IgD-negative memory B cell (primary cell): ENCODE data around the gene PTPRJ. TPM values are rescaled to one million over a fixed set of nuclear protein-coding genes. Genes with fewer than 3 reads are reported as not detected.
A peak's percentile ranks its signal among the peaks of the same experiment; 100 is the strongest.

Experiments
- H3K27ac Mint-ChIP-seq, 3 donors: one replicate each; pipeline ENCODE4 v1.8.0; 2020 to 2022; ENCODE audit warnings: mild to moderate bottlenecking in 3 of 3, mixed read lengths in 3 of 3, moderate library complexity in 1 of 3
- H3K27me3 Mint-ChIP-seq: one replicate; pipeline ENCODE4 v1.8.0; 2021; ENCODE audit warnings: mixed read lengths
- H3K36me3 Mint-ChIP-seq: one replicate; pipeline ENCODE4 v1.8.0; 2020; ENCODE audit warnings: mild to moderate bottlenecking, mixed read lengths
- H3K4me1 Mint-ChIP-seq, 3 donors: one replicate each; pipeline ENCODE4 v1.8.0; 2020 to 2022; ENCODE audit warnings: mixed read lengths in 3 of 3, mild to moderate bottlenecking in 1 of 3
- H3K4me3 Mint-ChIP-seq, 4 donors: one replicate each; pipeline ENCODE4 v1.8.0; 2020 to 2022; ENCODE audit warnings: mild to moderate bottlenecking in 4 of 4, mixed read lengths in 4 of 4, moderate library complexity in 3 of 4
- H3K9me3 Mint-ChIP-seq, 3 donors: one replicate each; pipeline ENCODE4 v1.8.0; 2020 to 2021; ENCODE audit warnings: mixed read lengths in 3 of 3, mild to moderate bottlenecking in 1 of 3
- polyA plus RNA-seq: library from polyadenylated mRNA; unstranded; fragments of 300-500 nt; fragmentation: Illumina TruSeq; gene quantifications from one replicate; pipeline ENCODE4 v1.2.3, GENCODE V29; 2021

The PTPRJ gene
- polyA plus RNA-seq, 1 donor from 2014 or later: 8.1 TPM

- peaks cover 23 to 30% (median 28%) of the 10 kb centered on the region in 3 donors for H3K4me1 Mint-ChIP-seq
- H3K9me3 Mint-ChIP-seq: no peaks in the 10 kb centered on the region
- H3K4me3 Mint-ChIP-seq: peak overlapping the region in 3 of 4 donors; percentile 3 to 21 (median 4)
- peak overlapping the region in 2 of 3 donors; percentile 12 to 15 for H3K27ac Mint-ChIP-seq
- no peaks in the 10 kb centered on the region for H3K27me3 Mint-ChIP-seq
- H3K36me3 Mint-ChIP-seq: no peaks in the 10 kb centered on the region
Observed at GRCh38 chr11:47997063-47998053, 17.0 kb downstream of the PTPRJ start.

- H3K27me3 Mint-ChIP-seq: no peaks in the 10 kb centered on the region
- H3K9me3 Mint-ChIP-seq: no peaks in the 10 kb centered on the region
- H3K36me3 Mint-ChIP-seq: peaks cover 2% of the 10 kb centered on the region
- peak overlapping the region in 2 of 4 donors; percentile 31 to 35 for H3K4me3 Mint-ChIP-seq
- peak overlapping the region in 2 of 3 donors; percentile 1 to 67 for H3K27ac Mint-ChIP-seq
- H3K4me1 Mint-ChIP-seq: peaks cover 26 to 31% (median 29%) of the 10 kb centered on the region in 3 donors
Observed at GRCh38 chr11:47998345-47998732, 18.0 kb downstream of the PTPRJ start.

GRCh38 chr11:47998733-47999359 is 18.5 kb downstream of the PTPRJ start:
- H3K27me3 Mint-ChIP-seq: no peaks in the 10 kb centered on the region
- H3K9me3 Mint-ChIP-seq: no peaks in the 10 kb centered on the region
- H3K36me3 Mint-ChIP-seq: peaks cover 2% of the 10 kb centered on the region
- peaks cover 26 to 31% (median 29%) of the 10 kb centered on the region in 3 donors for H3K4me1 Mint-ChIP-seq
- peak overlapping the region in 3 of 4 donors; percentile 6 to 35 (median 31) for H3K4me3 Mint-ChIP-seq
- H3K27ac Mint-ChIP-seq: peak overlapping the region; percentile 67 to 85 (median 76)

- no peak overlapping the region for H3K27ac Mint-ChIP-seq
- peaks cover 32 to 41% (median 33%) of the 10 kb centered on the region in 3 donors for H3K4me1 Mint-ChIP-seq
- H3K27me3 Mint-ChIP-seq: no peaks in the 10 kb centered on the region
- H3K4me3 Mint-ChIP-seq: no peak overlapping the region
- H3K9me3 Mint-ChIP-seq: no peaks in the 10 kb centered on the region
- H3K36me3 Mint-ChIP-seq: peaks cover 2% of the 10 kb centered on the region
Observed at GRCh38 chr11:48000432-48000831, 20.1 kb downstream of the PTPRJ start.

- Mint-ChIP-seq H3K27ac (peak overlapping the region; percentile 71 to 83 (median 72)), H3K27me3 (no peaks in the 10 kb centered on the region), H3K36me3 (peaks cover 2% of the 10 kb centered on the region), H3K9me3 (no peaks in the 10 kb centered on the region), H3K4me3 (peak overlapping the region; percentile 30 to 82 (median 45)), H3K4me1 (peaks cover 37 to 48% (median 43%) of the 10 kb centered on the region in 3 donors)
Observed at GRCh38 chr11:48001438-48002021, 21.2 kb downstream of the PTPRJ start.

GRCh38 chr11:48002561-48002960 is 22.2 kb downstream of the PTPRJ start:
- Mint-ChIP-seq H3K36me3 (peaks cover 2% of the 10 kb centered on the region), H3K9me3 (no peaks in the 10 kb centered on the region)

GRCh38 chr11:48003926-48004325 is 23.6 kb downstream of the PTPRJ start:
- H3K27ac Mint-ChIP-seq: peak overlapping the region; percentile 30 to 84 (median 57)
- peak overlapping the region in 2 of 4 donors; percentile 14 to 71 for H3K4me3 Mint-ChIP-seq
- H3K27me3 Mint-ChIP-seq: no peaks in the 10 kb centered on the region
- H3K36me3 Mint-ChIP-seq: peaks cover 2% of the 10 kb centered on the region
- H3K9me3 Mint-ChIP-seq: no peaks in the 10 kb centered on the region
- H3K4me1 Mint-ChIP-seq: peaks cover 37 to 49% (median 46%) of the 10 kb centered on the region in 3 donors

More at GRCh38 chr11:48002561-48002960, 22.2 kb downstream of the PTPRJ start:
- H3K27me3 Mint-ChIP-seq: no peaks in the 10 kb centered on the region
- H3K27ac Mint-ChIP-seq: peak overlapping the region in 1 of 3 donors; percentile 68
- H3K4me3 Mint-ChIP-seq: peak overlapping the region in 2 of 4 donors; percentile 30 to 89
- H3K4me1 Mint-ChIP-seq: peaks cover 37 to 49% (median 47%) of the 10 kb centered on the region in 3 donors

GRCh38 chr11:48004456-48004855 is 24.1 kb downstream of the PTPRJ start:
- Mint-ChIP-seq H3K9me3 (no peaks in the 10 kb centered on the region), H3K36me3 (peaks cover 2% of the 10 kb centered on the region)

GRCh38 chr11:48005136-48005535 is 24.8 kb downstream of the PTPRJ start:
- Mint-ChIP-seq H3K27me3 (no peaks in the 10 kb centered on the region), H3K27ac (peak overlapping the region; percentile 7 to 66 (median 35))

More at GRCh38 chr11:48004456-48004855, 24.1 kb downstream of the PTPRJ start:
- peak overlapping the region; percentile 14 to 71 (median 53) for H3K4me3 Mint-ChIP-seq
- peaks cover 37 to 45% (median 43%) of the 10 kb centered on the region in 3 donors for H3K4me1 Mint-ChIP-seq
- no peaks in the 10 kb centered on the region for H3K27me3 Mint-ChIP-seq
- H3K27ac Mint-ChIP-seq: peak overlapping the region; percentile 30 to 84 (median 57)

GRCh38 chr11:48005831-48006270 is 25.5 kb downstream of the PTPRJ start:
- H3K27ac Mint-ChIP-seq: peak overlapping the region in 2 of 3 donors; percentile 7 to 66
- H3K9me3 Mint-ChIP-seq: no peaks in the 10 kb centered on the region
- H3K4me3 Mint-ChIP-seq: peak overlapping the region in 3 of 4 donors; percentile 1 to 57 (median 11)
- peaks cover 33 to 43% (median 41%) of the 10 kb centered on the region in 3 donors for H3K4me1 Mint-ChIP-seq
- H3K27me3 Mint-ChIP-seq: no peaks in the 10 kb centered on the region
- H3K36me3 Mint-ChIP-seq: peaks cover 3% of the 10 kb centered on the region

More at GRCh38 chr11:48005136-48005535, 24.8 kb downstream of the PTPRJ start:
- H3K4me3 Mint-ChIP-seq: peak overlapping the region; percentile 1 to 79 (median 34)
- peaks cover 2% of the 10 kb centered on the region for H3K36me3 Mint-ChIP-seq
- peaks cover 33 to 41% (median 41%) of the 10 kb centered on the region in 3 donors for H3K4me1 Mint-ChIP-seq
- H3K9me3 Mint-ChIP-seq: no peaks in the 10 kb centered on the region

- no peaks in the 10 kb centered on the region for H3K27me3 Mint-ChIP-seq
- H3K4me3 Mint-ChIP-seq: peak overlapping the region in 3 of 4 donors; percentile 2 to 66 (median 42)
- peaks cover 28 to 44% (median 38%) of the 10 kb centered on the region in 3 donors for H3K4me1 Mint-ChIP-seq
- H3K9me3 Mint-ChIP-seq: no peaks in the 10 kb centered on the region
- H3K36me3 Mint-ChIP-seq: peaks cover 4% of the 10 kb centered on the region
- peak overlapping the region in 2 of 3 donors; percentile 7 to 30 for H3K27ac Mint-ChIP-seq
Observed at GRCh38 chr11:48006301-48006992, 26.1 kb downstream of the PTPRJ start.

GRCh38 chr11:48007677-48008076 is 27.3 kb downstream of the PTPRJ start:
- H3K9me3 Mint-ChIP-seq: no peaks in the 10 kb centered on the region
- H3K36me3 Mint-ChIP-seq: peaks cover 2% of the 10 kb centered on the region
- peaks cover 27 to 47% (median 41%) of the 10 kb centered on the region in 3 donors for H3K4me1 Mint-ChIP-seq
- H3K27ac Mint-ChIP-seq: peak overlapping the region in 2 of 3 donors; percentile 32 to 50
- H3K4me3 Mint-ChIP-seq: no peak overlapping the region
- H3K27me3 Mint-ChIP-seq: no peaks in the 10 kb centered on the region

- H3K9me3 Mint-ChIP-seq: no peaks in the 10 kb centered on the region
- H3K4me3 Mint-ChIP-seq: no peak overlapping the region
- no peak overlapping the region for H3K27ac Mint-ChIP-seq
- H3K27me3 Mint-ChIP-seq: no peaks in the 10 kb centered on the region
- peaks cover 2% of the 10 kb centered on the region for H3K36me3 Mint-ChIP-seq
- H3K4me1 Mint-ChIP-seq: peaks cover 36 to 58% (median 51%) of the 10 kb centered on the region in 3 donors
Observed at GRCh38 chr11:48008951-48009270, 28.6 kb downstream of the PTPRJ start.
